CD4-positive, alpha-beta T cell treated with Interleukin-17A for 1 hour (primary cell): ENCODE measurements around the gene HIGD2A.

Experiments
- DNase-seq: peaks from one replicate; pipeline ENCODE4 v3.0.0-alpha.2; 2020

Gene HIGD2A

DNA sequence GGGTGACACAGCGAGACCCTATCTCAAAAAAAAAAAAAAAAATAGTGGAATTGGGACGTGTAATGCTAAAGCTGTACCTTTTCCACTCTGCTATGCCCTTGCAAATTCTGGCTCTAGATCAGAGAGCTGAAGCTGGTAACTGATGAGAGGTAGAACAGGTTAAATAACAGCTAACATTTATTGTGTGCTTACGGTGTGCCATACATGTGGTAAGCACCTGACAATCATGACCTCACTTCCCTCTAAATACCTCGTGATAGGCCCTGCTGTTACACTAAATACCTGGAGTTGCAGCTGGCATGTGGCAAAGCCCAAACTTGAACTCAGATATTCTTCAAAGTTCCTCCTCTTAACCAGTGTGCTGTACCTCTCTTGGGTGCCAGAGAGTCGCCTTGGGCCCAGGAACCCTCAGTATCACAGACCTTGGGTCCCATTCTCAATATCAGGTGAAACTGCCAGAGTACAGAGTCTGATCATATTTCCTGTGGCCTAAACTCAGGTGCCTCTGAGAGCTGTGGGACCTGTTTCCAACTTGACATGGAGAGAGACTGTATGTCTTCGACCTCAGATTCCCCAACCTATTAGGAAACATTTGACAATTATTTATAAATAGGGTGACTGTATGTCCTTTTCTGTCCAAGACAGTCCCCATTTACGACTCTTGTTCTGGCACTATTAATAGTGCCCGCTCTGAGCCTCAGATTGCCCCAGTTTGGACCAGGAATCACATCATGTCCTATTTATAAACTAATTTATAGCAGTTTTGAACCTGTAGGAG, 18.4 kb upstream of the HIGD2A start:
- no peak for DNase-seq

DNA sequence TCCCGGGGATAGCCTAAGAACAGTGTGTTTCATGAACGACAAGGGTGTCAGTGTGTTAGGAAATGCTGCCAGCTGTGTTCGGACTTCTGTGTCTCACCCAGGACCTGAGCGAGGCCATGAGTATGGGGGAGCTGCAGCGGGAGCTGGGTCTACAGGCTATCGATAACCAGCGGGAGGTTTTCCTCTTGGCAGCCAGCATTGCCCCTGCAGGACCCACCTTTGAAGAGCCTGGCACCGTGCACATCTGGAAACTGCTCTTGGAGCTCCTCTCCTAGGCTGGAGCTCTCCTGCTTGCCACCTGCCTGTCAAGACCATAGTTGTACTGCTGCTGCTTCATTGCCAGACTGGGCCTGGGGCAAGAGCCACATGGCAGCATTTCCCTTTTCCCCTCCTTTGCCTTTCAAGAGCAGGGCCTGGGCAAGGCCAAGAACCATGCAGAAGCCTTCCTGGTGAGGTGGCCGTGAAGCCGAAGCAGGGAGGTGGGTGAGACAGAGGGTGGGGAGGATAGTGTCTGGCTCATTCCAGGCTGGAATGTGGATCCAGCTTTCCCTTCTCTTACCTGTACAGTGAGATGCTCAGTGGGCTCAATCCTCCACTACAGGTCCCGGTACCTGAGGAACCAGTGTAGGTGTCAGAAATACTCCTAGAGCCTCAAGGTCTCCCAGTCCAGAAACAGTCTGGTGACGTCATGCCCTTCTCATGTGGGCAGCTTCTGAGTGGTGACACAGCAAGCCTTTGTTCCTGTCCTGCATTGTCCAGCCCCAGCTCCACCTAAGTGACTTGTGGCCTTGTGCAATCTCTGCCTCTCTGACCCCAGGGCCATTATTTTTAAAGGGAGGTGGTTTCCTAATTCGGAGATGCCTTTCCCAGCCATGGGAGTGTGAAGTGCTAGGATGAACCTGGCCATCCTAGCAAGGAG, 16.7 kb upstream of the HIGD2A start:
- DNase-seq: no peak

DNA sequence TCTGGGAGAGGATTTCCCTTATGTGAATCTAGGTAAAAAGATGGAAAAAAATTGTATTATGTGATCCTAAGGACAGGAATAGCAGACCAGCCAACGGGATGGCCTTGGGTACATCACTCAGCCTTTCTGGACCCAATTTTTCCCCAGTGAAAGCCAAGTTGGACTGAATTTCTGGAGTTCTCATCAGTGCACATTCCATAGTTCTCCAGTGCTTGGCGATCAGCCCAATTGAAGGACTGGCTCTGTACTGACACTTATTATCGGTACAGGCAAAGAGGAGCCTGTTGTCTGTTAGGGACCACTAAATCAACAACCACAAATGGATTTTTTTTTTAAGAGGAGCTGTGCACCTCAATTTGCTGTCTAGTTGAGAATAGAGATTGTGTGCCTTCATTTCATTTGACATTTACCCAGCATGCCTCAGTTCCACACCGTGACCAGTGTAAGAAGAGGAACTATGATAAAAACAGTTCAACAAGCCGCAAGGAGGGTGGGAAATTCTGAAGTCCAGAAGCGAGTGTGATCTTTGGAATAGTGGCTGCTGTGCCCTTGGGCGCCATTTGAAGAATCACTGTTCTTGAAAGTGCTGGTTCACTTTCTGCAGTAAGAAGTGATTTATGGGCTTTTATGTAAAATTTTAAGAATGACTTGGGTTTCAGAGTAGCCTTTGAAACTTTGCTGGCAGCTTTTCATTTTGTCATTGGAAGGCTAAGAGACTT, 15.3 kb upstream of the HIGD2A start:
- no peak for DNase-seq

DNA sequence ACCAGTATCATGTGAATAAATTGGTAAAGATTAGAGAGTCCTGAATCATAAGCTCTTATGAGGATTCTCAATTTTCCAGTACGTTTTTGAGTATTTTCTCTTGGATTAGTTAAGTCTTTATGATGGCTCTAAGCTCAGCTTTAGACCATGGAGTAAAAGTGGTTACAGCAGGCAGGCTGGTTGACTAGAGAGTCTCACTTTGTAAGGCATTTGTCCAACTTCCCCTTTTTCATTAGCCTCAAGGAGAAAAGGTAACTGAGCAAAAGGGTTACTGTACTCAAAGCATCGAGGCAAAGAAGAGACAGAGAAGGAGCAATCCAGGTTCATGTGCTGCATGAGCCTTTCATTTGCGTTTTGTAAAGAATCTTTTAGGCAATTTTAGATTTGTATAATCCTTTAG, 8.7 kb upstream of the HIGD2A start:
- DNase-seq: no peak

DNA sequence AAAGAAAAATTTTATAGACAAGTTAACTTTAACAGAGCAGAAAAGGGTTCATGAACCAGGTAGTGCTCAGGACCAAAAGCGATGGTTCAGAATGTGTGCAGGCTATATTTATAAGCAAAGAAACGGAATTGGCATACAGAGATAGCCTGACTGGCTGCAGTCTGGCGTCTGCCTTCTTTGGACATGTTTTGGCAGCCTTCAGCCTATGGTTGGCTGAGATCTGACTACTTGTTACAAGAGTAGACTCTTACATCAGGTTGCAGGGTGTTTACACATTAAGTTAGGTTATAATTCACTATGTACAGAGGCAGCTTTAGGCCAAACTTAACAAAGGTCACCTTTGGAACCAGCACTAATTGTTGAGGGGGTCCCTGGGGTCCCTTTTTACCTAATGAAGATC, 7.1 kb upstream of the HIGD2A start:
- no peak for DNase-seq

DNA sequence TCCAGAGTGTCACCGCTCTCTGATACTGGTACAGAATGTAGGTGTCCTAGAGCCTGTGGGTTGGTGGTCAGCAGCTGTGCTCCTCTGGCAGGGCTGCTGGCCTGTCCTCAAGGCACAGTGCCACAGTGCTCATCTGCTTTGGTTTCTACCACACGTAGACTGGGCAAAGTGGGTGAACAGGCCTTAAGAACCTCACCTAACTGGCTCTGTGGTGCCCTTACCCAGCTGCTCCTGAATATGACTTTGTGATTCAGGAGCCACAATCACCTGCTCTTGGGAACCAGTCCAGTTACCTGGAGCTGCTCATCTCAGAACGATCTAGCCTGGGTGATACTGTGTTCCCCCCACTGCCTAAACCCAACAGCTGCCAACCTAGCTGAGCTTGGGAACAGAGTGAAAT, 6.6 kb upstream of the HIGD2A start:
- DNase-seq: no peak

DNA sequence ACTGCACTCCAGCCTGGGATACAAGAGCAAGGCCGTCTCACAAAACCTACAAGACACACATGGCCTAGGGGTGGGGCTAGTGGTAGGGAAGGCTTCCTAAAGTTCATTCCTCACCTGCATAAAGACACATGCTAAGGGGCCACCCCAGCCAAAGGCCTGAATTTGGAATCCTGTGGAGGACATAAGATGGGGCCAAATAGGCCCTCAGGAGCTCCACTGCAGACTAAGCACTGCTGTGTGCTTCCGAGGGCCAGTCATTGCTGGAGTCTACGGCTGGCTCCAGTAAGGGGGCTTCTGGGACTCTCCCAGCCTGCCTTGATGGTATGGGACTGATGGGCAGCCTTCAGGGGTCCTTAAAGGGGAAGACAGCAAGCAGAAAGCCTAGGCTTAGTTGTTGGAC, 5.8 kb upstream of the HIGD2A start:
- DNase-seq: no peak

DNA sequence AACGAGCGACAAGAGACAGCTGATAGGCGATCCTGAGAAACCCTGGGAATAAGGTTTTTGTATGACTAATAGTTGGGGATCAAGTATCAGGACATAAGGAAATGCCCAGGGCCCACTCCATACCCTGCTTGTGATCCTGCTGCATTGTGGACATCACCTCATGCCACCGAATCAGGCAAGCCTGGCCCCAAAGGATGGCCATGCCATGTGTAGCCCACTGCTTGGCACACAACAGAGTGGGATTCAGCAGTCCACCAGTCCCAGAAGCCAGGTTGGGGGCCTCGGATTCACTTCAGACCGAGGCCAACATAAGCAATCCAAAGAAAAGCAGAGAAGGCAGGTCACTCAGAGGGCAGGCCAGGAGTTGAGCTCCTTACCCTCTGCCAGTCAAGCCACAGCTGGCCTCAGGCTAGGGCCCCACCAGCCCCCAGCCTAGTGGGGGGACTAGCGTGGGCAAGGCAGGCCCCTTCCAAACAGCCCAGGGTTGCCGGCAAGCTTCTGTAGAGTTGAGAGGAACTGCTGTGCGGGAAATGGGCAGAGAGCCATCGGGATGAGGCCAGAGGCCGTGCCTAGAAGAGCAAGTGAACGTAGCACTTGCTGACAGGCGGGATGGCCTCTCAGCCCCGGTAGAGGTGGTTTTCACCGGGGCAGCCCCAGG, 5.2 kb upstream of the HIGD2A start:
- DNase-seq: no peak

DNA sequence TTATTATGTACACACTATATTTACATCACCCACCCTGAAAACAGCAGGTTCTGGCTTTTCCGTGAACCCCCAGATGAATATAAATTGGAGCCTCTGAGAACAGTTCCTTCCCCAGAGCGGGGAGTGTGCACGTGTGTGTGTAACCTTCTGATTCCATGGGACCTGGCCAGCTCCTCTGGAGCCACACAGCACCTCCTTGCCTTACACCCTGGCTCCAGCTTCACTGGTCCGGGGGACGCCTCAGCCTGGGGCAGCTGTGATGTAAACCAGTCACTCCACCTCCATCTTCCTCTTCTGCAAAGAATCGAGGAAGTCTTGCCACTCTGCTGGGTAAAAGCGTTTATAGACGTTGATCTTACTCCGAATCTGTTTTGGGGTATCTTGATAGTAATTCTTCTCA, 4.6 kb upstream of the HIGD2A start:
- no peak for DNase-seq

DNA sequence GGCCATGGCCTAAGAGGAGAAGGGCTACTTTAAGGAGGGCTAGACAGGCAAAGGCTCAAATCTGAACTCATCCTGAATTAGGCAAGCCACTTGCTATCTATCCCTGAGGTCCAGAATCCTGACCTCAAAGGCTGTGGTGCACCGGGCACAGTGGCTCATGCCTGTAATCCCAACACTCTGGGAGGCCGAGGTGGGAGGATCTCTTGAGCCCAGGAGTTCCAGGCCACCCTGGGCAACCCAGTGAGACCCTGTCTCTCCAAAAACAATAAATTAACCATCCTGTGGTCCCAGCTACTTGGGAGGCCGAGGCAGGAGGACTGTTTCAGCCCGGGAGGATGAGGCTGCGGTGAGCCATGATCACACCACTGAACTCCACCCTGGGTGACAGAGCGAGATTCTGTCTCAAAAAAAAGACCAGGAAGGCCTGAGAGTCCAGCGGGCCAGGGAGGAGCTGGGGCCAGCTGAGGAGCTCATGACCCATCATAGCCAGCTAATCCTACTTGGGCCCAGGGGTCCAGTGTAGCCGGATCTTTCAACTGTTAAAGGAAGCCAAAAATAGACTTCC, 4.1 kb upstream of the HIGD2A start:
- no peak for DNase-seq

DNA sequence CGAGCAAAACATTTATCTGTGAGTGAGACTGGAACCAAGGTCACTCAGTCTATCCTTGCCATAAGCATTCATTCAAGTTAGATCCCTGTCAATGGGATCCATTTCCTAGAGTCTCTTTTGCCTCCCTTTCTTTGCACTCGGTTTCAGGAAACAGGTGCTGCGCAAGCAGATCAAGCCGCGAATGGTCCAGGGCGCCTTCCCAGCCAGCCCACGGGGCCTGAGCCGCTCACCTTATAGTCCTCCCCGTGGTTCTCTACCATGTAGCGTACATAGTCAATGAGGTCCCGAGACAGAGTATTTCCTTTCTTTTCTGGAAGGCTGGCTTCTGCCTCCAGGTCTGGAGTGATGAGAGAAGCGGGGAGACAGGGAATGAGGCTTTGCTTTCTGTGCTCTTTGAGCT, 3.6 kb upstream of the HIGD2A start:
- DNase-seq: no peak

DNA sequence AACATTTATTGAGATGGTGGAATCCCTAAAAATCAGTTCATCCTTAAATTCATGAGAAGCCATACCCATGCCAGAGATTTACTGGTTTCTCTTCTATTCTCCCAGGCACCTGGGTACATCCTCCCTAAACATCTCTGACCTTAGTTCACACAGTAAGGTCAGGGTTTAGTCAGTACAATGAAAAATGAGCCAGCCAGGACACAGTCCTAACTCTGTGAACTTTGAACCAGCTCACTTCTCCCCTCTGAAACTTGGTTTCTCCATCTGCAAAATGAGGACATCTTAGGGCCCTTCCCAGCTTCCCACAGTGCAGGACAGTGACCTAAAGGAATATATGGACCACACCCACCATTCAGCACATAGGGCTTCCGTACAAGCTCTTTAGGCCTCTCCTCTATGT, 2.1 kb upstream of the HIGD2A start:
- DNase-seq: no peak

DNA sequence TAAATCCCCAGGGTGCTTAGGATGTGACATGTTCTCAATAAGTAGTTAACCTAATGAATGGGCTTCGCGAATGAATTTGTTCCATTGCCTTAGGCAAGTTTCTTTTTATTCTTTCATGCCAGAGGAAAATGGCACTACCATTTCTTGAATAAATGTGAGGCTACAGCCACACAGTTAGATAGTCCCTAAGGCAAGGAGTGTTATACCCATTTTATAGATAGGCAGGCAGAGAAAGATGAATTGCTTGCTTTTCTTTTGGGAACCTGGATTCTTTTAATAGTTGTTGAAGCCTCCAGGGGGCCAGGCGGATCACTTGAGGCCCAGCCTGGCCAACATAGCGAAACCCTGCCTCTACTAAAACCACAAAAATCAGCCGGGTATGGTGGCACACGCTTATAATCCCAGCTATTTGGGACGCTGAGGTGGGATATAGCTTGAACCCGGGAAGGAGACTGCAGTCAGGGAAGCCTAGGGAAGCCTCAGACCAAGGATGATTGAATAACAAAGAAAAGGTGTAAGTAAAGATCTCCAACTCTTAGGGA, 1.1 kb upstream of the HIGD2A start:
- no peak for DNase-seq

DNA sequence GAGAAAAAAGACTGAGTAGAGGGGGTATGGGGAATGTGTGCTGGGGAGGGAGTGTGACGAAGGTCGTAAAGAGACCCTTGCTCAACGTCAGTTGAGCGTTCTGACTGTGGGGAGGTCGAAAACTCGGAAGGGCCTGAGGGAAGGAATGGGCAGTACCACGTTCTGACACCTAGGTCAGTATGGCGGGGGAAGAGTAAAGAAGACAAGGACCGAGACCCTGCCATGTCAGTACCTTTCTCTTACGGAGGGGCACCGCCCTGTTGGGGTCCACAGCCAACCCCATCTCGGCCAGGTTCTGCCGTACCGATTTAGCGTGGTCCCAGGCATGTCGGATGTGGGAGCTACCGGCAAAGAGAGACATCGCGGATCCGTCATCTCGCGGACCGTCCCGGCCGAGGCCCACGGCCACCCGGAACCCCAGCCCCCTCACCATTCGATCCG, 528 bp upstream of the HIGD2A start:
- no peak for DNase-seq

DNA sequence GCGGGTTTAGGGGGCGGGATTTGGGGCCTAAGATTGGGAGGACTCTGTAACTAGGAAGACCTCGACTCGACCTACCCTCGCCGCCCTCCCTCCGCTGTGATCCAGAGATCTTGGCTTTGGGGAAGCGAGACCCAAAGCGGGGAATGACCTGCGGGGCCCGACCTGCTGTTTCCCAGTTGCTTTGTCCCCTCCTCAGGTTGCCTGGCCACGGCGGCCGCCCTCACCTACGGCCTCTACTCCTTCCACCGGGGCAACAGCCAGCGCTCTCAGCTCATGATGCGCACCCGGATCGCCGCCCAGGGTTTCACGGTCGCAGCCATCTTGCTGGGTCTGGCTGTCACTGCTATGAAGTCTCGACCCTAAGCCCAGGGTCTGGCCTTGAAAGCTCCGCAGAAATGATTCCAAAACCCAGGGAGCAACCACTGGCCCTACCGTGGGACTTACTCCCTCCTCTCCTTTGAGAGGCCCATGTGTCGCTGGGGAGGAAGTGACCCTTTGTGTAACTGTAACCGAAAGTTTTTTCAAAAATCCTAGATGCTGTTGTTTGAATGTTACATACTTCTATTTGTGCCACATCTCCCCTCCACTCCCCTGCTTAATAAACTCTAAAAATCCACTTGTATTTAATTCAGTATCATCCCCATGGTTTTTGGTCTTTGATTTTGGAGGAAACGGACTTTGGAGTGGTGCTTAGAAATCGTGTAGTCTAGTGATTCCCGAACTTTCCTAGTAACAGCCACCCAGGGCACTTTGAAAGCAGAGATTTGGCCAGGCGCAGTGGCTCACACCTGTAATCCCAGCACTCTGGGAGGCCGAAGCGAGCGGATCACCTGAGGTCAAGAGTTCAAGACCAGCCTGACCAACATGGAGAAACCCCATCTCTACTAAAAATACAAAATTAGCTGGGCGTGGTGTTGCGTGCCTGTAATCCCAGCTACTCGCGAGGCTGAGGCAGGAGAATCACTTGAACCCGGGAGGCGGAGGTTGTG, 878 bp downstream of the HIGD2A start:
- DNase-seq: no peak

DNA sequence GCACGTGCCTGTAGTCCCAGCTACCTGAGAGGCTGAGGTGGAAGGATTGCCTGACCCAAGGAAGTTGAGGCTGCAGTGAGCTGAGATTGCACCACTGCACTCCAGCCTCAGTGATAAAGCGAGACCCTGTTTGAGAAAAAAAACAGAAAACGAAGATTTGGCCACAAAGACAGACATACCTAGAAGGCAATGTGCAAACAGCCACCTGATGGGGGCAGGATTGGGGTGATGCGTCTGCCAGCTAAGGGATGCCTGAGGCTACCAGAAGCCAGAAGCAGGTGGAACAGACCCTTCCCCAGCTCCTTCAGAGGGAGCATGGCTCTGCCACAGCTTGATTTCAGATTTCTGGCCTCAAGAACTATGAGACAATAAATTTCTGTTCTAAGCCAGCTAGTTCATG, 2.9 kb downstream of the HIGD2A start:
- no peak for DNase-seq

DNA sequence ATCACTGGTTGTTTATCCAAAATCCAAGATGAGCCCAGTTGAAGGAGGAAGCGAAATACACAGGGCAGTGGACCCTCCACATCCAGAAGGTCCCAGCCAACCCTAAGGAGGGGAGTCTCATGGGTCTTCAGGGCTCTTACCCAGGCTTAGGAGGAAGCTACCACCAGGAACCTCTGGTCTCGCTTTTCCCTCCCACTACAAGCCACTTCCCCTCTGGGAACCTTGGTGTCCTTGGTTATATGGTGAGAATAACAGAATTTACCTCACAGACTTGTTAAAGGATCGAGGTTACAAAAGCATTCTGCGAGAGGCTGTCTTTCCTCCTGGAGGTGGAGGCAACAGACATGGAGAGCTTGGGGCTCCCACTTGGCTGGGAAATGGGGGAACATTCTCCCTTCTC, 3.4 kb downstream of the HIGD2A start:
- DNase-seq: no peak

DNA sequence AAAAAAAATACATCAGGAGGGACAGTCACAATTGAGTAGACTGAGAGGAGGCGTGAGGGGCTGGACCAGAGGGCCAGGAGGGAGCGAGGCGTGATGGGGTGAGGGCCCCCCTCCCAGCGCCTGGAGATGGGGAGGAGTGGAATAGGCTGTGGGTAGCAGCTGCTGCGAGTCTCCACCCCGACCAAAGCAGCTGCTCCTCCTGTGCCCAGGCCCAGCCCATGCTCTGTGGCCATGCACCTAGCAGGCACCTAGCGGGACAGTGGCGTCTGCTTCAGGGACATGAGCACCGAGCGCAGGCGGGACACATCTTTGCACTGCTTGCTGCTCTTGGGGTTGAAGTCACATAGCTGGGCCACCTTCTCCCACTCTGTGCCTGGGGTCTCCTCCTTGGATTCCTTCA, 4.0 kb downstream of the HIGD2A start:
- no peak for DNase-seq

DNA sequence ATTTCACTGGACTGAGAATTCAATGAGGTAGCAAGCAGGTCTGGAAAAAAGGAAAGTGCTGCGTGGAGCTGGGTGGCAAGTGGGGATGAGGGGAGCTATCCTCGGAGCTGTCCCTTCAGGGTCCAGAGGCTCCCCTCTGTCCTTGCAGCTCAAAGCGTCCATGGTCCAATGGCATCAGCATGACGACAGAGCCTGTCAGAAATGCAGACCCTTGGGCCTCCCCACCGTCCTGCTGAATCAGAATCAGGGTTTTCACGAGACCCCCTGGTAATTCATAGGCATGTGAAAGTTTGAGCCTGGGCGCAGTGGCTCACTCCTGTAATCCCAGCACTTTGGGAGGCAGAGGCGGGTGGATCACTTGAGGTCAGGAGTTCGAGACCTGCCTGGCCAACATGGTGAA, 5.5 kb downstream of the HIGD2A start:
- DNase-seq: no peak

DNA sequence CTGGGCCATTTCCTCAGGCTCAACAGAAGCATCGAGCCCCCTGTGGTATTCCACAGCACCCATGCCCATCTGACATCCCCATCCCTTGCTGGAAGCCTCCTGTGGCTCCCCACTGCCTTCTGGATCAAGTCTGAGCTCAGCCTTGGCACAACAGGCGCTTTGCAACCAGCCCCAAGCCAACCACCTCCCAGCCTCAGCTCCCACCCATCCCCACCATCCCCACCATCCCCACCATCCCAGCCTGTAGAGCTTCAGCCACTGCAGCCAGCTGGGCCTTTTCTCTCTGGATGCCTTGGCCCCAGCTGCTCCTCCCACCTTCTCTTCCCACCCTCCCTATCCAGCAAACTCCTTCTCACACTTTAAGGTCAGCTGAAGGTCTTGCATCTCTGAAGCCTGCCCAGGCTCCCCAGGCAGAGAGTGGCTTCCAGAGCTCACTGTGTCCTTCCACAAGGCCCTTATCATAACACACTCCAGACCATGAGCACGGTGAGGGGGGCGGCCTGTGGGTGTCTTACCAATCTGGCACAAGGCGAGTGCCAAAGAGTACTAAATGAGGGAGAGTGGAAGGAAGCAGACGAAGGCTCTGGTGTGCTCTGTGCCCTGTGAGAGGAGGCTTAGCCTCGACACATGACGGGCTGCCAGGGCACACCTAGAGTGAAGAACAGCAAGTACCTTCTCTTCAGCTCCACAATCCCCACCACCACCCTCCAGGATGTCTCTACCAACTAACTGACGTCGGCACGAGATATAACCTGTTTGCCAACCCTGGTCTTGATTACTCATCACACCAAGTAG, 6.5 kb downstream of the HIGD2A start:
- no peak for DNase-seq
